ENCODE measurements around the gene PHACTR2.

Gene PHACTR2

DNA sequence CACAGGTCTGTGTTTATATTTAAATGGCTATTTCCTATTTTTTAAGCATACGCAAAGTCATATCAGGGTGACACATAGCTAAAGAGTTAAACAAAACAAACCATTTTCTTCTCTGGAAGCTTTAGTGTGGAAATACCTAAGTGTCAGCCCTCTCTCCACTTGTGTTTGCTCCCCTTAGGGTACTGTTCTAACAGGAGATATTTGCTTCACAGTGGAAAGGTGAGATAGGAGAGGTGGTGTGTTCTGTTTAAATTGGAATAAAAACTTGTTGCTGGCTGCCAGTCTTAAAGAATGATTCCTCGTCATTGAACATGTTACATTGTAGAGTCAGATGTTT, 18.9 kb downstream of the PHACTR2 start:
- no peaks in the 10 kb centered on the region for H3K27me3 ChIP-seq (ENCODE audit: control insufficient read depth, insufficient read depth, low read length, poor library complexity, severe bottlenecking)
- no peaks in the 10 kb centered on the region for H3K36me3 ChIP-seq (ENCODE audit: control insufficient read depth, insufficient read depth, low read length)
- H3K27ac ChIP-seq (ENCODE audit: insufficient read depth, low read depth, low read length, poor library complexity, severe bottlenecking), result no peak overlapping the region
- WGBS, 2 experiments, result 81 to 98% methylated on average over 2 of the region's 2 CpGs
- H3K9me3 ChIP-seq (ENCODE audit: control insufficient read depth, low read length), result no peaks in the 10 kb centered on the region
- H3K4me3 ChIP-seq (ENCODE audit: insufficient read depth, low read depth, low read length), result no peak overlapping the region
- H3K4me1 ChIP-seq (ENCODE audit: control insufficient read depth, insufficient read depth, low read length), result peaks cover 4% of the 10 kb centered on the region

DNA sequence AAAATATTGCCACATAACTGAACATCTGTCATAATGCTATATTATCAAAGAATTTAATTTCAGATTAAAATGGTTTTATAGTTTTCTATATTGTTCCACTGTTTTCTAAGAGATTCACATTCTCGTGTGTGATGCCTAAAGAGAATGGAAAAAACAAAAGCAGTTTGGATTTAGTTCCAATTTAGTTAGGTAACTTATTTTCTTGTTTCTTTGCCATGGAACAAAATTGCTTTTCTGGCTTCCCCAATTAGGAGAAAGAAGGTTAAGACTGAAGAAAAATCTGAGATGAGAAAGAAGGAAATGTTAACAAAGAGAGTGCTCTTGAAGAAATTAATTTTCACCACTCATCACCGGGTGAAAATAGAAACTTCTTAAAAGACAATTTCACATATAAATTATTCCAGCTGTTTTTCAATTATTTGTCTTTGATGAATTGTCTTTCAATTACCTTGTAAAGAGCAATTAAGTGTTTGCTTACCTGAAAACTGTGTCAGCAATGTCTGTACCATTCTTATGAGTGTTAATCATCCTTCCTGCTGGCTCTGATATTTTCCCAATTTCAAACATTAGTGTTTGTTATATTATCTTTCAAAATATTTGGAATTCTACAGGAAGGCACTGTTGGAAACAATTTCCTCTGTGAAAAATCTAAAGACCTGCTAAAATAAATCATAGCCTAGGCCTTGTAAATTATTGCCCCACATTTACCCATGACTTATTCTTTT, 19.5 kb downstream of the PHACTR2 start:
- H3K27me3 ChIP-seq (ENCODE audit: control insufficient read depth, insufficient read depth, low read length, poor library complexity, severe bottlenecking), result no peaks in the 10 kb centered on the region
- H3K4me3 ChIP-seq (ENCODE audit: insufficient read depth, low read depth, low read length), result no peak overlapping the region
- no peaks in the 10 kb centered on the region for H3K36me3 ChIP-seq (ENCODE audit: control insufficient read depth, insufficient read depth, low read length)
- no peaks in the 10 kb centered on the region for H3K4me1 ChIP-seq (ENCODE audit: control insufficient read depth, insufficient read depth, low read length)
- WGBS, 2 experiments, result 89 to 100% methylated on average over 1 of the region's 2 CpGs
- H3K9me3 ChIP-seq (ENCODE audit: control insufficient read depth, low read length), result no peaks in the 10 kb centered on the region
- H3K27ac ChIP-seq (ENCODE audit: insufficient read depth, low read depth, low read length, poor library complexity, severe bottlenecking), result no peak overlapping the region

DNA sequence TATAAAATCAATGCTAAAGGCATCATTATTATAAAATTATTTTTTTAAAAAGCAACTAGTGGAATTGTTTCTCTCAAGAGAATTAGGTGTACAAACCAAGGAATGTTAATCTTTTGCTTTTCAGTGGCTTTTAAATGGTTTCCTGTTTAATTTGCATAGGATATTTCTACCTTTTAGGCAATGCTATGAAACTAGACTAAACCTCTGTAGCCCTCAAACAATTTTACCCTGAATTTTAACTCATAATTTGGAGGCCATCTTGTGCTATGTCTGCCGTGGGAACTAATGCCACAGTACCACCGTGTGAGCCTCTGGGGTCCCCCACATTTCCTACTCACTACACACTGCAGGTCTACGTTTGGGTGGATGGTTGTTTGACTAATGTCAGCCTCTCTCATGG, 20.6 kb downstream of the PHACTR2 start:
- H3K4me3 ChIP-seq (ENCODE audit: insufficient read depth, low read depth, low read length), result no peak overlapping the region
- H3K4me1 ChIP-seq (ENCODE audit: control insufficient read depth, insufficient read depth, low read length), result no peaks in the 10 kb centered on the region
- H3K9me3 ChIP-seq (ENCODE audit: control insufficient read depth, low read length), result no peaks in the 10 kb centered on the region
- H3K27ac ChIP-seq (ENCODE audit: insufficient read depth, low read depth, low read length, poor library complexity, severe bottlenecking), result no peak overlapping the region
- H3K36me3 ChIP-seq (ENCODE audit: control insufficient read depth, insufficient read depth, low read length), result no peaks in the 10 kb centered on the region
- no peaks in the 10 kb centered on the region for H3K27me3 ChIP-seq (ENCODE audit: control insufficient read depth, insufficient read depth, low read length, poor library complexity, severe bottlenecking)
- WGBS, 2 experiments, result 90 to 95% methylated on average over 3 of the region's 3 CpGs

DNA sequence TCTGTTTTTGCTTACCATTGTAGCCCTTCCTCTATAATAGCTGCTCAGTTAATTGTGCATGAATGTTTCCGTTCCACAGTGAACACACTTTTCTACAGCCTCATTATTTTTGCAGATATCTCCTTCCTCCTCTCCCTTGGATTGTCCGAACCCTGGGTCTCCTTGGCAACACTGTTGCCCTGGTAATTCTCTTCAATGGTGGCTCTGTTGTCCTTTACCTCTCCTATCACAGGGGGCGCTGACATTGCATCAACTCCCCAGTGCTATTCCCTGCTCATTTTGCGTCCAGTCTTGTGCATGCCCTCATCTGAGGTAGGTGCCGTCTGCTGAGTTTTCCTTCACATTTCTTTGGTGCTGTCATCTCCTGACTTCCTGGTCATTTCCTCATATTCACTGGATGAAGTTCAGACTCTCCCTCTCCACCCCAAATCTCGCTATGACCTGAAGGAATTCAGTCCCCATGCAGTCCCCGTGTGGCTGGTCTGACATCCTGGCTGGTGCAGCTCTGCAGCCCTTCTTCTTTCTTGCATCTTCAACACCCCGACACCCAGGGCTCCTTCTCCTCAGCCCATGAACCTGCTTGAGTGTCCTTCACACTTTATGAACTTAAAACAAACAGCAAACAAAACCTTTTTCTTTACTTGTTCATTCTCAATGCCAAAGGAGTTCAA, 21.1 kb downstream of the PHACTR2 start:
- Histone ChIP-seq H3K27ac (ENCODE audit: insufficient read depth, low read depth, low read length, poor library complexity, severe bottlenecking) (no peak overlapping the region), H3K4me3 (ENCODE audit: insufficient read depth, low read depth, low read length) (no peak overlapping the region), H3K27me3 (ENCODE audit: control insufficient read depth, insufficient read depth, low read length, poor library complexity, severe bottlenecking) (no peaks in the 10 kb centered on the region), H3K4me1 (ENCODE audit: control insufficient read depth, insufficient read depth, low read length) (no peaks in the 10 kb centered on the region), H3K9me3 (ENCODE audit: control insufficient read depth, low read length) (no peaks in the 10 kb centered on the region), H3K36me3 (ENCODE audit: control insufficient read depth, insufficient read depth, low read length) (no peaks in the 10 kb centered on the region)
- 92 to 93% methylated on average over 8 of the region's 8 CpGs for WGBS, 2 experiments

DNA sequence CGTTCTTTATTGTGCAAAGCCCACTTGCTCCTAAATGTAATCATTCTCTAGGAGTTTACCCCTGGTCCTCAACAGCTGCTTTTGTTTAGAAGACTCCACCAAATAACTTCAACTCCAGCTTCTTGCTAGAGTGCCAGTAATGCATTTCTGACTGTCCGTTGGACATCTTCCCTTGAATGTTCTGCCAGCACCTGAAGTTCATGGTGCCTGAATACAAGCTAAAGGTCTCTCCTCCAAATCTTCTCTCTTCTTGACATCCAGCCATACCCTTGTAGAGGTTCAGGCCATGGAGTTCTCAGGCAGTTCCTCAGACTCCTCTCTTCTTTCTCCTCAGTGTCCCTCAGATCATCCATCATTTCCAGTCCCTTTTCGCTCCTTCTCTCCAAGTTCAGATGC, 21.7 kb downstream of the PHACTR2 start:
- 93 to 95% methylated on average over 3 of the region's 3 CpGs for WGBS, 2 experiments
- Histone ChIP-seq H3K27ac (ENCODE audit: insufficient read depth, low read depth, low read length, poor library complexity, severe bottlenecking) (no peak overlapping the region), H3K36me3 (ENCODE audit: control insufficient read depth, insufficient read depth, low read length) (no peaks in the 10 kb centered on the region), H3K4me3 (ENCODE audit: insufficient read depth, low read depth, low read length) (no peak overlapping the region), H3K4me1 (ENCODE audit: control insufficient read depth, insufficient read depth, low read length) (no peaks in the 10 kb centered on the region), H3K27me3 (ENCODE audit: control insufficient read depth, insufficient read depth, low read length, poor library complexity, severe bottlenecking) (no peaks in the 10 kb centered on the region), H3K9me3 (ENCODE audit: control insufficient read depth, low read length) (no peaks in the 10 kb centered on the region)

DNA sequence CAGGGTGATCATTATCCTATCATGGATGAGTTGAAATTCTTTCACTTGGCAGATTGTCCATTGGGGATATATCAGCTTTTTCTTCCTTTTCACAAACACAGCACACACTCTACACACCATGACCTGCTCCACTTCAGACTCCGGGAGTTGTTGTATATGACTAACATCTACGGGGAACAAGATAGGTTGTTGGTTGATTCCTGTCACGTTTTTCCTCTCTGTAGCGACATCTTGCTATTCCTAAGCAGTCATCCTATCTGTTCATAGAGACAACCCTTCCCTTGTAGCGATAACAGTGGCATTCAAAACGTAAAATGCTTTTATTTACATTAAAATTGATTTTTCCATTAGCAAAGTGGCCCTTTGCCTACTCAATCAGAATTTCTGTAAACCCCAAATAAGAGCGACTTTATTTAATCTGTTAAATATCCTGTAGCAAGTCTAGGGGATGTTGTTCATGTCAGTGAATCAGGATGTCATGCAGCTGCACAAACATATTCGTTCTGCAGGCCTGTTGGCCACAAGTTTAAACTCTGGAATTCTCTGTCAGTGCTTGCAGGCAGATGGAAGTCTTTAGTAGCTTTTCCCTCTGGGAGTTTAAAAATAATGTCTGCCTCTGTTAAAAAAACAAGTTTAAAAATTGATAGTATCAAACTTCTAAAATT, 23.1 kb downstream of the PHACTR2 start:
- Histone ChIP-seq H3K9me3 (ENCODE audit: control insufficient read depth, low read length) (no peaks in the 10 kb centered on the region), H3K27ac (ENCODE audit: insufficient read depth, low read depth, low read length, poor library complexity, severe bottlenecking) (no peak overlapping the region), H3K36me3 (ENCODE audit: control insufficient read depth, insufficient read depth, low read length) (no peaks in the 10 kb centered on the region), H3K4me1 (ENCODE audit: control insufficient read depth, insufficient read depth, low read length) (no peaks in the 10 kb centered on the region), H3K27me3 (ENCODE audit: control insufficient read depth, insufficient read depth, low read length, poor library complexity, severe bottlenecking) (no peaks in the 10 kb centered on the region), H3K4me3 (ENCODE audit: insufficient read depth, low read depth, low read length) (no peak overlapping the region)
- 89 to 93% methylated on average over 8 of the region's 8 CpGs for WGBS, 2 experiments

DNA sequence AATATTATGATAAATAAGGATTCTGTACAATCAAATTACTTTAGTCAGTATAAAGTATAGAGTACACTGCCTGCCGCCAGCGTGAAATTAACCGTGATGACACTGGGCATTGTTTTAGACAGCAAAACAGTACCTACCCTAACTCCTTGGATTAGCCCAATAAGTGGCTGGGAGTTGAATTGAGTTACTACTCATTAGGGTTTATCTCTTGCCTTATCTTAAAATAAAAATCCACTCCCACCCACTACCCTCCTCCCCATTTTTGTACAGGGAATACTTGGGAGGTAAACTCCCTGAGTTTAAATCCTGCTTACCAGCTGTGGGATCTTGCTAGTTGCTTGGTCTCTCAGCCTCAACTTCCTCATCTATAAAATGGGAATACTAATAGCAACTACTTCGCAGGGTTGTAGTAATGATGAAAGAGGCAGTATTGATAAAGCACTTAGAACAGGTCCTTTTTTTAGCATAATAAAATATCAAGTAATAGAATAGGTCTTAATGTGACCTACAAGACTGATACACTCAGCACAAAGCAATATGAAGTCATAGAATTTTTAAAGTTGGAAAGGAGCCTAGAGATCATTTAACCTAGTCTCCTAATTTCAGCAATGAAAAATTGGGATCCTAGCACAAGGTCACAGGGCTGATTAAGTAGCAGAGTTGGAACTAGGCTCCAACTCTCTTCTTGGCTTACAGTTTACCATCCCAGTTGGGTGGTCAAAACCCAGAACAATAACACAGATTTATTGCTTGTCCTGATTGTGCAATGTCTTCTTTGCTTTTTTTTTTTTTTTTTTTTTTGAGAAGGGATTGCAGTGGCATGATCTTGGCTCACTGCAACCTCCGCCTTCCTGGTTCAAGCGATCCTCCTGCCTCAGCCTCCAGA, 23.8 kb downstream of the PHACTR2 start:
- Histone ChIP-seq H3K27me3 (ENCODE audit: control insufficient read depth, insufficient read depth, low read length, poor library complexity, severe bottlenecking) (no peaks in the 10 kb centered on the region), H3K4me1 (ENCODE audit: control insufficient read depth, insufficient read depth, low read length) (no peaks in the 10 kb centered on the region), H3K4me3 (ENCODE audit: insufficient read depth, low read depth, low read length) (no peak overlapping the region), H3K27ac (ENCODE audit: insufficient read depth, low read depth, low read length, poor library complexity, severe bottlenecking) (no peak overlapping the region), H3K36me3 (ENCODE audit: control insufficient read depth, insufficient read depth, low read length) (no peaks in the 10 kb centered on the region), H3K9me3 (ENCODE audit: control insufficient read depth, low read length) (no peaks in the 10 kb centered on the region)
- WGBS, 2 experiments, result 95 to 98% methylated on average over 2 to 5 of the region's 6 CpGs

DNA sequence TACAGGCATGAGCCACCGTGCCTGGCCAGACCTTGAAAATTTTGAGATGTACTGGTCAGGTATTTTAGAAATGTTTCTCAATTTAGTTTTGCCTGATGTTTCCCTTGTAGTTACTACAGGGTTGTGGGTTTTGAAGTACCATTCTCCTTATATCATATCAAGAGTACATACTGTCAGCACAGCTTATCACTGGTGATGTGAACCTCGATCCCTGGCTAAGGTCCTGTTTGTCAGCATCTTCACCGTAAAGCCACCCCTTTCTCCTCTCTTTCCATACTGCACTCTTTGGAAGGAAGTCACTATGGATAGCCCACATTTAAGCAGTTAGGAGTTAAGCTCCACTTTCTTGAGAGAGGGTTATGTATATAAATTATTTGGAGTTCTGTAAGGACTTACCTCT, 27.8 kb downstream of the PHACTR2 start:
- no peaks in the 10 kb centered on the region for H3K9me3 ChIP-seq (ENCODE audit: control insufficient read depth, low read length)
- no peaks in the 10 kb centered on the region for H3K36me3 ChIP-seq (ENCODE audit: control insufficient read depth, insufficient read depth, low read length)
- 94 to 98% methylated on average over 3 of the region's 3 CpGs for WGBS, 2 experiments

DNA sequence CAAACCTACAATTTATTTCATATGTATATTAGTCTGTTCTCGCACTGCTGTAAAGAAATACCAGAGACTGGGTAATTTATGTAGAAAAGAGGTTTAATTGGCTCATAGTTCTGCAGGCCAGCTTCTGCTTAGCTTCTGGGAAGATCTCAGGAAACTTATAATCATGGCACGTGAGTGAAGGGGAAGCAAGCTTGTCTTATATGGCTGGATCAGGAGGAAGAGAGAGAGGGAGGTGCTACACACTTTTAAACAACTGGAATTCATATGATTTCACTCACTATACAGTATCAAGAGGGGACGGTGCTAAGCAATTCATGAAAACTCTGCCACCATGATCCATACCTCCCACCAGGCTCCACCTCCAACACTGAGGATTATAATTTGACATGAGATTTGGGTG, 29.9 kb downstream of the PHACTR2 start:
- no peaks in the 10 kb centered on the region for H3K36me3 ChIP-seq (ENCODE audit: control insufficient read depth, insufficient read depth, low read length)
- no peaks in the 10 kb centered on the region for H3K9me3 ChIP-seq (ENCODE audit: control insufficient read depth, low read length)
- H3K4me1 ChIP-seq (ENCODE audit: control insufficient read depth, insufficient read depth, low read length), result no peaks in the 10 kb centered on the region
- no peak overlapping the region for H3K27ac ChIP-seq (ENCODE audit: insufficient read depth, low read depth, low read length, poor library complexity, severe bottlenecking)
- H3K4me3 ChIP-seq (ENCODE audit: insufficient read depth, low read depth, low read length), result no peak overlapping the region
- no peaks in the 10 kb centered on the region for H3K27me3 ChIP-seq (ENCODE audit: control insufficient read depth, insufficient read depth, low read length, poor library complexity, severe bottlenecking)
- 93 to 100% methylated on average over 3 of the region's 3 CpGs for WGBS, 2 experiments

More for the DNA sequence above, 27.8 kb downstream of the PHACTR2 start:
- Histone ChIP-seq H3K27me3 (ENCODE audit: control insufficient read depth, insufficient read depth, low read length, poor library complexity, severe bottlenecking) (no peaks in the 10 kb centered on the region), H3K27ac (ENCODE audit: insufficient read depth, low read depth, low read length, poor library complexity, severe bottlenecking) (no peak overlapping the region), H3K4me3 (ENCODE audit: insufficient read depth, low read depth, low read length) (no peak overlapping the region), H3K4me1 (ENCODE audit: control insufficient read depth, insufficient read depth, low read length) (no peaks in the 10 kb centered on the region)

DNA sequence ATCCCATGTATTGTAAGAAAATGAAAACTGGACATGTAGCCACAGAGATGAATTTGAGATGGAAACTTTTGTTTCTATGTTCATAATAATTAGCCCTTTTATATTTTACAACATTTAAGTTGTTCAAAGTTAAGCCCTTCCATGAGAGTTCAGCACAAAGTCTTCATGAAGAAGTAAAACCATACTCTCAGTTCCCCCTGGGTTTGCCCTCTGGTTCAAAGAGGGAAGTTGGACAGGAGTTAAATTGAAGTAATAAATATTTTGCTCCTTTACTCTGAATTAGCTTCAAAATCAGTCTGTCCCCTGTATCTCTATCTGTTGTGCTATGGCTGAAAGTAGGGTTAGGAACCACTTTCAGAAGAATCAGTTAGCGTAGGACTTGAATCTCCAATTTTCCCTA, 31.1 kb downstream of the PHACTR2 start:
- no peaks in the 10 kb centered on the region for H3K27me3 ChIP-seq (ENCODE audit: control insufficient read depth, insufficient read depth, low read length, poor library complexity, severe bottlenecking)
- no peaks in the 10 kb centered on the region for H3K4me1 ChIP-seq (ENCODE audit: control insufficient read depth, insufficient read depth, low read length)
- no peak overlapping the region for H3K4me3 ChIP-seq (ENCODE audit: insufficient read depth, low read depth, low read length)
- H3K27ac ChIP-seq (ENCODE audit: insufficient read depth, low read depth, low read length, poor library complexity, severe bottlenecking), result no peak overlapping the region
- WGBS, 2 experiments, result 100% methylated on average over 1 of the region's 1 CpG
- no peaks in the 10 kb centered on the region for H3K36me3 ChIP-seq (ENCODE audit: control insufficient read depth, insufficient read depth, low read length)
- no peaks in the 10 kb centered on the region for H3K9me3 ChIP-seq (ENCODE audit: control insufficient read depth, low read length)
